ENCODE measurements around the gene HDAC8.
"Not testable (repeated sequence)": the region's sequence is repeated elsewhere in the genome, so short reads cannot be mapped to it uniquely, and the experiment has no call there.

The HDAC8 gene

GRCh38 chrX:72466493-72466892 lies 106.2 kb downstream of the HDAC8 start:
- in situ Hi-C loops (cut with MboI; ENCODE audit: low sequenced_read_pairs), result no loop called here

GRCh38 chrX:72465889-72466288 lies 106.8 kb downstream of the HDAC8 start:
- in situ Hi-C loops (cut with MboI; ENCODE audit: low sequenced_read_pairs), result no loop called here

GRCh38 chrX:72461766-72462165 lies 110.9 kb downstream of the HDAC8 start:
- in situ Hi-C loops (cut with MboI; ENCODE audit: low sequenced_read_pairs), result no loop called here

- in situ Hi-C loops (cut with MboI; ENCODE audit: low sequenced_read_pairs), result no loop called here
Measured at GRCh38 chrX:72461288-72461687, 111.4 kb downstream of the HDAC8 start.

GRCh38 chrX:72460715-72461114 lies 111.9 kb downstream of the HDAC8 start:
- in situ Hi-C loops (cut with MboI; ENCODE audit: low sequenced_read_pairs), result no loop called here

- in situ Hi-C loops (cut with MboI; ENCODE audit: low sequenced_read_pairs), result not testable (repeated sequence)
Measured at GRCh38 chrX:72449034-72449433, 123.6 kb downstream of the HDAC8 start.

- in situ Hi-C loops (cut with MboI; ENCODE audit: low sequenced_read_pairs), result not testable (repeated sequence)
Measured at GRCh38 chrX:72440764-72441163, 131.9 kb downstream of the HDAC8 start.

GRCh38 chrX:72436010-72436409 lies 136.6 kb downstream of the HDAC8 start:
- in situ Hi-C loops (cut with MboI; ENCODE audit: low sequenced_read_pairs), result no loop called here

- in situ Hi-C loops (cut with MboI; ENCODE audit: low sequenced_read_pairs), result no loop called here
Measured at GRCh38 chrX:72430405-72430968, 142.2 kb downstream of the HDAC8 start.

GRCh38 chrX:72421797-72422196 lies 150.8 kb downstream of the HDAC8 start:
- in situ Hi-C loops (cut with MboI; ENCODE audit: low sequenced_read_pairs), result no loop called here

GRCh38 chrX:72409993-72410392 lies 162.7 kb downstream of the HDAC8 start:
- in situ Hi-C loops (cut with MboI; ENCODE audit: low sequenced_read_pairs), result no loop called here

GRCh38 chrX:72408885-72409284 lies 163.8 kb downstream of the HDAC8 start:
- in situ Hi-C loops (cut with MboI; ENCODE audit: low sequenced_read_pairs), result no loop called here

GRCh38 chrX:72405136-72405535 lies 167.5 kb downstream of the HDAC8 start:
- in situ Hi-C loops (cut with MboI; ENCODE audit: low sequenced_read_pairs), result not testable (repeated sequence)

GRCh38 chrX:72402614-72403013 lies 170.0 kb downstream of the HDAC8 start:
- in situ Hi-C loops (cut with MboI; ENCODE audit: low sequenced_read_pairs), result no loop called here

- in situ Hi-C loops (cut with MboI; ENCODE audit: low sequenced_read_pairs), result no loop called here
Measured at GRCh38 chrX:72399816-72400215, 172.8 kb downstream of the HDAC8 start.

- in situ Hi-C loops (cut with MboI; ENCODE audit: low sequenced_read_pairs), result no loop called here
Measured at GRCh38 chrX:72396117-72396516, 176.5 kb downstream of the HDAC8 start.

- in situ Hi-C loops (cut with MboI; ENCODE audit: low sequenced_read_pairs), result no loop called here
Measured at GRCh38 chrX:72395237-72395636, 177.4 kb downstream of the HDAC8 start.

- in situ Hi-C loops (cut with MboI; ENCODE audit: low sequenced_read_pairs), result no loop called here
Measured at GRCh38 chrX:72394518-72395170, 178.0 kb downstream of the HDAC8 start.

GRCh38 chrX:72393836-72394517 lies 178.7 kb downstream of the HDAC8 start:
- in situ Hi-C loops (cut with MboI; ENCODE audit: low sequenced_read_pairs), result no loop called here

GRCh38 chrX:72392816-72393800 lies 179.5 kb downstream of the HDAC8 start:
- in situ Hi-C loops (cut with MboI; ENCODE audit: low sequenced_read_pairs), result no loop called here

GRCh38 chrX:72392042-72392441 lies 180.6 kb downstream of the HDAC8 start:
- in situ Hi-C loops (cut with MboI; ENCODE audit: low sequenced_read_pairs), result no loop called here
